HCT116 (cell line): ENCODE results near the gene FRMD3.

ENCODE experiments used
- POLR2A ChIP-seq: IDR thresholded peaks from 2 replicates; pipeline ENCODE4 v1.7.0; 2011; ENCODE audit warnings: borderline replicate concordance; ENCODE audit not compliant: insufficient read depth, insufficient read length; ENCODE audit errors: extremely low read depth
- RAD21 ChIP-seq: IDR thresholded peaks from 2 replicates; pipeline ENCODE4 v1.6.1; 2012; ENCODE audit warnings: low read depth, mild to moderate bottlenecking
- TF ChIP-seq, protein P1 (sequence below), 3 experiments: fragments of 200-600 bp in 1 of 3; sonication (generic) in 1 of 3; IDR thresholded peaks in 2 of 3; conservative IDR thresholded peaks in 1 of 3; 2 replicates each; pipeline ENCODE4 v1.5.1; 2012 to 2017; ENCODE audit warnings: low read depth in 2 of 3, low read length in 2 of 3, antibody characterized with exemption in 1 of 3, borderline replicate concordance in 1 of 3, control low read depth in 1 of 3, mild to moderate bottlenecking in 1 of 3, mixed read lengths in 1 of 3, mixed run types in 1 of 3, moderate library complexity in 1 of 3; ENCODE audit not compliant: insufficient read depth in 1 of 3

DNA sequence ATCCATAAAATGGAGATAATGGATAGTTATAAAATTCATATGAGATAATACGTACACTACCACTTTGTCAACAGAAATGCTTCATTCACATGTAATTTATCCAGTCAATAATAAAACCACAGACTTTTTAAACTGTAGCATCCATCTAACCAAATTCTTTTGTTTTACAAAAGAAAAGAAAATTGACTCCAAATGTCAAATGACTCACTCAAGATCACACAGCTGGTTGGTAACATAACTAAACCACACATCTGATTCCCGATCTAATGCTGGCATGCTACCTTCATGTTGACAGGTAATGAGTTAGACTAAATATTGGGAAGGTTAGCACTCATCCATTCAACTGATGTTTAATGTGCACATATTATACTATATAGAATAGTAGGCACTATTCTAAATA, 4.9 kb downstream of the FRMD3 start:
- TF ChIP-seq, protein P1, sequence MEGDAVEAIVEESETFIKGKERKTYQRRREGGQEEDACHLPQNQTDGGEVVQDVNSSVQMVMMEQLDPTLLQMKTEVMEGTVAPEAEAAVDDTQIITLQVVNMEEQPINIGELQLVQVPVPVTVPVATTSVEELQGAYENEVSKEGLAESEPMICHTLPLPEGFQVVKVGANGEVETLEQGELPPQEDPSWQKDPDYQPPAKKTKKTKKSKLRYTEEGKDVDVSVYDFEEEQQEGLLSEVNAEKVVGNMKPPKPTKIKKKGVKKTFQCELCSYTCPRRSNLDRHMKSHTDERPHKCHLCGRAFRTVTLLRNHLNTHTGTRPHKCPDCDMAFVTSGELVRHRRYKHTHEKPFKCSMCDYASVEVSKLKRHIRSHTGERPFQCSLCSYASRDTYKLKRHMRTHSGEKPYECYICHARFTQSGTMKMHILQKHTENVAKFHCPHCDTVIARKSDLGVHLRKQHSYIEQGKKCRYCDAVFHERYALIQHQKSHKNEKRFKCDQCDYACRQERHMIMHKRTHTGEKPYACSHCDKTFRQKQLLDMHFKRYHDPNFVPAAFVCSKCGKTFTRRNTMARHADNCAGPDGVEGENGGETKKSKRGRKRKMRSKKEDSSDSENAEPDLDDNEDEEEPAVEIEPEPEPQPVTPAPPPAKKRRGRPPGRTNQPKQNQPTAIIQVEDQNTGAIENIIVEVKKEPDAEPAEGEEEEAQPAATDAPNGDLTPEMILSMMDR (IDR thresholded peaks at IDR 0.05 in 2 of 3, conservative IDR thresholded peaks at IDR 0.05 in 1 of 3; ENCODE audit: borderline replicate concordance in 1 of 3, insufficient read depth in 1 of 3, low read depth in 2 of 3, low read length in 2 of 3), result no peak
- TF ChIP-seq POLR2A (no peak), RAD21 (no peak)
